ENCODE measurements around the gene SLC6A20. TPM values are rescaled to one million over a fixed set of nuclear protein-coding genes. Genes with fewer than 3 reads are reported as not detected.

The SLC6A20 gene, protein sequence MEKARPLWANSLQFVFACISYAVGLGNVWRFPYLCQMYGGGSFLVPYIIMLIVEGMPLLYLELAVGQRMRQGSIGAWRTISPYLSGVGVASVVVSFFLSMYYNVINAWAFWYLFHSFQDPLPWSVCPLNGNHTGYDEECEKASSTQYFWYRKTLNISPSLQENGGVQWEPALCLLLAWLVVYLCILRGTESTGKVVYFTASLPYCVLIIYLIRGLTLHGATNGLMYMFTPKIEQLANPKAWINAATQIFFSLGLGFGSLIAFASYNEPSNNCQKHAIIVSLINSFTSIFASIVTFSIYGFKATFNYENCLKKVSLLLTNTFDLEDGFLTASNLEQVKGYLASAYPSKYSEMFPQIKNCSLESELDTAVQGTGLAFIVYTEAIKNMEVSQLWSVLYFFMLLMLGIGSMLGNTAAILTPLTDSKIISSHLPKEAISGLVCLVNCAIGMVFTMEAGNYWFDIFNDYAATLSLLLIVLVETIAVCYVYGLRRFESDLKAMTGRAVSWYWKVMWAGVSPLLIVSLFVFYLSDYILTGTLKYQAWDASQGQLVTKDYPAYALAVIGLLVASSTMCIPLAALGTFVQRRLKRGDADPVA
- total RNA-seq (under 1 TPM in 1 of 4 donors, not detected in 3; 0.16 TPM), polyA plus RNA-seq (1 to 10 TPM in 1 of 3 donors, under 1 TPM in 1, not detected in 1; 0.60 to 1.4 TPM)

DNA sequence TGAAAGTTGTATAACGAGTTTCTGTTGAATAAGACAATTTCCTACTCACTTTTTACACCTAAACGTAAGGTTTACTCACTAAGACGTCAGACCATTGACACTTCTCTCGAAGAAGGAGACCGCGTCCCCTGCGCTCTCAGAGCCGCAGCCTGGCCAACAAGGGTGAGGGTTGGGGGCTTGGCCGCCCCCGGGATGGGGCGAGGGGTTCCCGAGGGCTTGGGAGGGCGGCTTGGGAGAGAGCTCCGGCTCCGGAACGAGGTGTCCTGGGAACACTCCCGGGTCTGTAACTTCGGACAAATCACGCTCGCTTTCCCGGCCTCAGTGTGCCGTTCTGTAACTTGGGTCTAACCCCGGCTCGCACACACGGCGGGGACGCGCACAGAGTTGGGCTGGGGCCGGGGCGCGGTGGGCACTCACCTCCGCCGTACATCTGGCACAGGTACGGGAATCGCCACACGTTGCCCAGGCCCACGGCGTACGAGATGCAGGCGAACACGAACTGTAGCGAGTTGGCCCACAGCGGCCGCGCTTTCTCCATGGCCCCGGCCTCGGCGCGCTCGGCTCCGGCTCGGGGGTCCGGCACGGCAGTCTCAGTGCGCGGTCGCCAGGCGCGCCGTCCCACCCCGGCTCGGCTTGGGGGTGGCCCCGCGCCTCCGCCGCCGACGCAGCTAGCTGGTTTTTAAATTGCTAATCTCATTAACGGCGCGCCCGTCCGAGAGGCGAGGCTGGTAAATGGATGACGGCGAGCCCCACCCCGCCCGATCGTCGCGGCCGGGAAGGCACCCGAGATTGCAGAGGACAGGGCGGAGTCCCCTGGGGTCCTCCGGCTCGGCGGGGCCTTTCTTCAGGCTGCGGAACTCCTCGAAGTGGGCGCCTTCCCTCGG is at the start of gene SLC6A20:
Gene SLC6A20 (minus strand): TSS at position 655 of the 884 bp plus-strand sequence. CDS start 117 bp downstream, at position 538.
- peaks cover 14 to 69% (median 45%) of the 10 kb centered on the region in 3 donors for H3K27me3 ChIP-seq
- 3% methylated on average over 91 of the region's 91 CpGs for WGBS, 2 donors
- H3K27ac ChIP-seq: no peak within 1 kb of the TSS

DNA sequence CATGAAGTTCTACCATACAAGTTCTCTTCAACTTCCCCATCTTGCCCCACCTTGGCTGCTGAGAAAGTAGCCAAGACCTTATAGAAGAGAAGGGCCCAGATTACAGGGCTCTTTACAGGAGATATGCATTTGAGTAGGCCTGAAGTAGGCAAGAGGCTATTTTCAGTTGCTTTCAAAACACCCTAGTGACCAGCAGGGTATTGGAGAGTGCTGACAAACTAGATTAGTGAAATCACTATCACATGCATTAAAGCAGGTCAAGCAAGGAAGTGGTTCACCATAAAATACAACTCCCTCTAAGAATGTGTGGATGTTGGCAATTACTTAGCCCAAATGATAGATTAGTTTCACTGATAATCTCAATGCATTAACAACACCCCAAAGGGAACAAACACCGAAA is 48.3 kb upstream of the SLC6A20 start:
- Histone ChIP-seq H3K9me3 (no peaks in the 10 kb centered on the region), H3K4me1 (peaks cover 0 to 11% (median 11%) of the 10 kb centered on the region in 4 donors), H3K4me3 (no peak overlapping the region), H3K36me3 (no peaks in the 10 kb centered on the region), H3K27me3 (no peaks in the 10 kb centered on the region), H3K27ac (no peak overlapping the region)
- intact Hi-C loops (cut with DNase I): loop anchor here (5.0 kb wide), 2 partner anchors 82 to 233 kb away; no protein-coding TSS in a partner anchor
- WGBS, 2 donors: 81 to 100% methylated on average over 1 of the region's 1 CpG
- TF ChIP-seq POLR2AphosphoS5 (IDR thresholded peaks at IDR 0.05): no peak
- no peak for TF ChIP-seq POLR2A (IDR thresholded peaks at IDR 0.05)
- TF ChIP-seq, protein P1, sequence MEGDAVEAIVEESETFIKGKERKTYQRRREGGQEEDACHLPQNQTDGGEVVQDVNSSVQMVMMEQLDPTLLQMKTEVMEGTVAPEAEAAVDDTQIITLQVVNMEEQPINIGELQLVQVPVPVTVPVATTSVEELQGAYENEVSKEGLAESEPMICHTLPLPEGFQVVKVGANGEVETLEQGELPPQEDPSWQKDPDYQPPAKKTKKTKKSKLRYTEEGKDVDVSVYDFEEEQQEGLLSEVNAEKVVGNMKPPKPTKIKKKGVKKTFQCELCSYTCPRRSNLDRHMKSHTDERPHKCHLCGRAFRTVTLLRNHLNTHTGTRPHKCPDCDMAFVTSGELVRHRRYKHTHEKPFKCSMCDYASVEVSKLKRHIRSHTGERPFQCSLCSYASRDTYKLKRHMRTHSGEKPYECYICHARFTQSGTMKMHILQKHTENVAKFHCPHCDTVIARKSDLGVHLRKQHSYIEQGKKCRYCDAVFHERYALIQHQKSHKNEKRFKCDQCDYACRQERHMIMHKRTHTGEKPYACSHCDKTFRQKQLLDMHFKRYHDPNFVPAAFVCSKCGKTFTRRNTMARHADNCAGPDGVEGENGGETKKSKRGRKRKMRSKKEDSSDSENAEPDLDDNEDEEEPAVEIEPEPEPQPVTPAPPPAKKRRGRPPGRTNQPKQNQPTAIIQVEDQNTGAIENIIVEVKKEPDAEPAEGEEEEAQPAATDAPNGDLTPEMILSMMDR (IDR thresholded peaks at IDR 0.05): no peak
- TF ChIP-seq EP300 (IDR thresholded peaks at IDR 0.05): no peak
- no peak for DNase-seq

More for the DNA sequence above, at the start of gene SLC6A20:
- H3K36me3 ChIP-seq: no peaks in the 10 kb centered on the region
- H3K4me3 ChIP-seq: peak within 1 kb of the TSS in 3 of 4 donors; percentile 20 to 47 (median 47)
- intact Hi-C loops (cut with DNase I): no loop called here
- H3K9me3 ChIP-seq: no peaks in the 10 kb centered on the region
- no peak for DNase-seq
- TF ChIP-seq EP300 (IDR thresholded peaks at IDR 0.05): no peak
- peak in 3 of 4 donors; percentile 8 to 34 (median 26) for TF ChIP-seq POLR2AphosphoS5 (IDR thresholded peaks at IDR 0.05)
- peaks cover 0 to 14% (median 12%) of the 10 kb centered on the region in 4 donors for H3K4me1 ChIP-seq

DNA sequence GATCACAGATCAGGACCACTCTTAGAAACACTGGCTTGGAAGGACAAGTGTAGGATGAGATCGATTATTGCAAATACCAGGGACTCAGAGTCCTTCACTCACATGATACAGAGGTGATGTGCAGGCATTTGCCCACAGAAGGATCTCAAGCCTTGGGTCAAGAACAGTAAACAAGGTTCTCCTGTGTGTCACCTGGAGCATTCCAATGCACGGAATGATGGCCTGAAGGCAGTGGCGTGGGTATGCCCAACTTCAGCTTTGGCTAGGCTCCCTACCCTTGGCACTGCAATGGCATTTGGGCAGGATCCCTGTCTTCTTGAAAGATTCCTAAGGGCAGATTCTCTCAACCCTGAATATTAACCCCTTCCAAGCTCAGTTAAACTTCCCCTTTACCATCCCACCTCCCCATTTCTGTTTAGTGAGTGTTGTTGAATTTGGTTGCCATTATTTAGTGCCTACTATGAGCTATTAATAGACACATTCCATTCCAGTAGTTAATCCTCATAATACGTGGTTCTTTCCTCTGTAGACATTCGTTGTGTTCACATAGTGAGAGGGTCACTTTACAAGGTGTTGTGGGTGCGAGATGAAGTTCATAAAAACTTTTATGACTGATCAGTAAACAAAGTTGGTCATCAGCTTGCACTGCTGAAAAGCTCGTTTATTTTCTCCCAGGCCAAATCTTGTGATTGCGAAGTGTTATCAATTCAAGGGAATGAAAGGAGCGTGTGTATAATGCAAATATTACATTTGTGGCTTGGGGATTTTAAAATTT is 46.7 kb upstream of the SLC6A20 start:
- H3K27ac ChIP-seq: no peak overlapping the region
- no peaks in the 10 kb centered on the region for H3K9me3 ChIP-seq
- WGBS, 2 donors: 44 to 76% methylated on average over 9 of the region's 9 CpGs
- H3K36me3 ChIP-seq: no peaks in the 10 kb centered on the region
- intact Hi-C loops (cut with DNase I): loop anchor here (5.0 kb wide), 2 partner anchors 81 to 234 kb away; no protein-coding TSS in a partner anchor
- TF ChIP-seq EP300 (IDR thresholded peaks at IDR 0.05) (no peak), POLR2AphosphoS5 (IDR thresholded peaks at IDR 0.05) (no peak), POLR2A (IDR thresholded peaks at IDR 0.05) (no peak)
- TF ChIP-seq, protein P1 (IDR thresholded peaks at IDR 0.05): no peak
- DNase-seq: no peak
- peaks cover 0 to 11% (median 11%) of the 10 kb centered on the region in 4 donors for H3K4me1 ChIP-seq
- H3K27me3 ChIP-seq: no peaks in the 10 kb centered on the region
- no peak overlapping the region for H3K4me3 ChIP-seq

DNA sequence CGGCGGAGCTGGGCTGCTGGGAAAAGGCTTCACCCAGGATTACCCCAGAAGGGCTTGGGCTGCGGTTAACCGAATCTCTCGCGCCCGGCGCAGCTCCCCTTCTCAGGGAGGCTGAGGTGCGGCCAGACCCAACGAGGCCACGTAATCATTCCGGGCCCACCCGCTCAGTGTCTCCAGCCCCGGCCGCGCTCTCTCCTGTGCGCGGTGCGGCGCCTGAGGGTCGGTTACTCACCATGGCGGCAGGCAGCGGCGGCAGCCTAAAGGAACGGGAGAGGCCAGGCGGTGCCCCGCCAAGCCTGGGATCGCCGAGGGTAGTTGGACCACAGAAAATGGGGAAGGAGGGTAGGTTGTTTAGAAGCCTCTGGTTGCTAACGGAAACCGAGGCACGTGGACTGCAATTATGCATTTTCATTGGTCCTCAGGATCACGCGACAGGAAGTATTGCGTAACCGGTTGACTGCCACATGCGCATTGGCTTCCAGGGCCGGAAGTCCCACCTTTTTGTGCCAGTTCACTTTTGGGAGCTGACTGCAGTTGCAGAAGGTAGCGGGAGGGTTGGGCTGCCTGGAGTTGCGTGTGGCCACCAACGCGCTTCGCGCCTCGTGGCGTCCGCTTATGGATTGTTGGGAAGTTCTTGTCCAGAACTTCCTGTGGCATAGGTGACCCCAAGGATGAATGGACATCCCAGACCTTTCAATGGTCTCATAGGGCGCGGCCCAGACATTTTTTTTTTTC is 45.6 kb upstream of the SLC6A20 start, which contains the start of gene LZTFL1:
Gene LZTFL1 (minus strand): TSS at position 363 of the 735 bp plus-strand sequence. CDS start 128 bp downstream, at position 235.
- WGBS, 2 donors: 2 to 3% methylated on average over 49 of the region's 49 CpGs
- Histone ChIP-seq H3K36me3 (no peaks in the 10 kb centered on the region), H3K4me3 (peak within 1 kb of the TSS; percentile 68 to 86 (median 70)), H3K27ac (peak within 1 kb of the TSS; percentile 48 to 77 (median 64)), H3K4me1 (peaks cover 0 to 11% (median 11%) of the 10 kb centered on the region in 4 donors), H3K27me3 (no peaks in the 10 kb centered on the region), H3K9me3 (no peaks in the 10 kb centered on the region)
- intact Hi-C loops (cut with DNase I): loop anchor here (5.0 kb wide), 2 partner anchors 80 to 235 kb away; no protein-coding TSS in a partner anchor
- peak in 3 of 4 donors; percentile 15 to 72 (median 56) for TF ChIP-seq POLR2AphosphoS5 (IDR thresholded peaks at IDR 0.05)
- TF ChIP-seq POLR2A (IDR thresholded peaks at IDR 0.05): no peak
- DNase-seq: peak; percentile 97

Measured in sigmoid colon (tissue), 7 donors.